Measurements from ENCODE around the gene RNASE12.
A peak's percentile ranks its signal among the peaks of the same experiment; 100 is the strongest.
"Not testable (repeated sequence)": the region's sequence is repeated elsewhere in the genome, so short reads cannot be mapped to it uniquely, and the experiment has no call there.

The RNASE12 gene

GRCh38 chr14:20578784-20579502 lies 12.2 kb downstream of the RNASE12 start:
- no peak overlapping the region for H3K9ac ChIP-seq (ENCODE audit: low read depth, low read length)
- H3K36me3 ChIP-seq (ENCODE audit: insufficient read depth, low read length), result no peaks in the 10 kb centered on the region
- no peaks in the 10 kb centered on the region for H3K9me3 ChIP-seq (ENCODE audit: control insufficient read depth, insufficient read depth, low read length)
- H3K4me1 ChIP-seq (ENCODE audit: insufficient read depth, low read length), result peaks cover 48% of the 10 kb centered on the region

- Histone ChIP-seq H3K9ac (ENCODE audit: low read depth, low read length) (no peak overlapping the region), H3K9me3 (ENCODE audit: control insufficient read depth, insufficient read depth, low read length) (no peaks in the 10 kb centered on the region), H3K4me1 (ENCODE audit: insufficient read depth, low read length) (peaks cover 42% of the 10 kb centered on the region), H3K36me3 (ENCODE audit: insufficient read depth, low read length) (no peaks in the 10 kb centered on the region)
Observed at GRCh38 chr14:20578325-20578724, 12.9 kb downstream of the RNASE12 start.

- peaks cover 19% of the 10 kb centered on the region for H3K9me3 ChIP-seq (ENCODE audit: control insufficient read depth, insufficient read depth, low read length)
- not testable (repeated sequence) for H3K36me3 ChIP-seq (ENCODE audit: insufficient read depth, low read length); H3K9ac ChIP-seq (ENCODE audit: low read depth, low read length); H3K4me1 ChIP-seq (ENCODE audit: insufficient read depth, low read length)
Observed at GRCh38 chr14:20572382-20572990, 18.7 kb downstream of the RNASE12 start.

- H3K36me3 ChIP-seq (ENCODE audit: insufficient read depth, low read length); H3K4me1 ChIP-seq (ENCODE audit: insufficient read depth, low read length); H3K9ac ChIP-seq (ENCODE audit: low read depth, low read length): not testable (repeated sequence)
- peaks cover 19% of the 10 kb centered on the region for H3K9me3 ChIP-seq (ENCODE audit: control insufficient read depth, insufficient read depth, low read length)
Observed at GRCh38 chr14:20570720-20571119, 20.5 kb downstream of the RNASE12 start.

- peaks cover 19% of the 10 kb centered on the region for H3K9me3 ChIP-seq (ENCODE audit: control insufficient read depth, insufficient read depth, low read length)
- H3K4me1 ChIP-seq (ENCODE audit: insufficient read depth, low read length); H3K36me3 ChIP-seq (ENCODE audit: insufficient read depth, low read length); H3K9ac ChIP-seq (ENCODE audit: low read depth, low read length): not testable (repeated sequence)
Observed at GRCh38 chr14:20569865-20570264, 21.3 kb downstream of the RNASE12 start.

- Histone ChIP-seq H3K9ac (ENCODE audit: low read depth, low read length) (no peak overlapping the region), H3K4me1 (ENCODE audit: insufficient read depth, low read length) (peaks cover 4% of the 10 kb centered on the region; the same call in 1 of the 2 replicates), H3K36me3 (ENCODE audit: insufficient read depth, low read length) (no peaks in the 10 kb centered on the region; the same call in 1 of the 2 replicates), H3K9me3 (ENCODE audit: control insufficient read depth, insufficient read depth, low read length) (peaks cover 19% of the 10 kb centered on the region)
Observed at GRCh38 chr14:20569066-20569465, 22.1 kb downstream of the RNASE12 start.

GRCh38 chr14:20568393-20568792 lies 22.8 kb downstream of the RNASE12 start:
- Histone ChIP-seq H3K9ac (ENCODE audit: low read depth, low read length) (no peak overlapping the region), H3K9me3 (ENCODE audit: control insufficient read depth, insufficient read depth, low read length) (peaks cover 19% of the 10 kb centered on the region), H3K36me3 (ENCODE audit: insufficient read depth, low read length) (no peaks in the 10 kb centered on the region; the same call in 1 of the 2 replicates), H3K4me1 (ENCODE audit: insufficient read depth, low read length) (peaks cover 4% of the 10 kb centered on the region; the same call in 1 of the 2 replicates)

- not testable (repeated sequence) for H3K36me3 ChIP-seq (ENCODE audit: insufficient read depth, low read length); H3K4me1 ChIP-seq (ENCODE audit: insufficient read depth, low read length); H3K9ac ChIP-seq (ENCODE audit: low read depth, low read length)
- H3K9me3 ChIP-seq (ENCODE audit: control insufficient read depth, insufficient read depth, low read length), result peaks cover 19% of the 10 kb centered on the region
Observed at GRCh38 chr14:20567199-20567598, 24.0 kb downstream of the RNASE12 start.

- Histone ChIP-seq H3K36me3 (ENCODE audit: insufficient read depth, low read length) (no peaks in the 10 kb centered on the region), H3K9me3 (ENCODE audit: control insufficient read depth, insufficient read depth, low read length) (peaks cover 17% of the 10 kb centered on the region), H3K4me1 (ENCODE audit: insufficient read depth, low read length) (0 out of 2 replicates have a peak, but pooled peaks cover 10% of the 10 kb centered on the region), H3K9ac (ENCODE audit: low read depth, low read length) (no peak overlapping the region)
Observed at GRCh38 chr14:20564501-20564997, 26.6 kb downstream of the RNASE12 start.

GRCh38 chr14:20563971-20564370 lies 27.2 kb downstream of the RNASE12 start:
- Histone ChIP-seq H3K36me3 (ENCODE audit: insufficient read depth, low read length) (no peaks in the 10 kb centered on the region), H3K9me3 (ENCODE audit: control insufficient read depth, insufficient read depth, low read length) (peaks cover 11% of the 10 kb centered on the region), H3K9ac (ENCODE audit: low read depth, low read length) (no peak overlapping the region), H3K4me1 (ENCODE audit: insufficient read depth, low read length) (peaks cover 13% of the 10 kb centered on the region)

- Histone ChIP-seq H3K36me3 (ENCODE audit: insufficient read depth, low read length) (no peaks in the 10 kb centered on the region), H3K9ac (ENCODE audit: low read depth, low read length) (peak within 1 kb of the TSS; percentile 11; the same call in 1 of the 2 replicates), H3K4me1 (ENCODE audit: insufficient read depth, low read length) (peaks cover 35% of the 10 kb centered on the region), H3K9me3 (ENCODE audit: control insufficient read depth, insufficient read depth, low read length) (no peaks in the 10 kb centered on the region)
Observed at GRCh38 chr14:20560961-20561360, 30.2 kb downstream of the RNASE12 start, which contains the start of gene RNASE9. RNASE9 (minus strand) TSS chr14:20561047.

GRCh38 chr14:20559461-20559904 lies 31.7 kb downstream of the RNASE12 start:
- Histone ChIP-seq H3K9me3 (ENCODE audit: control insufficient read depth, insufficient read depth, low read length) (no peaks in the 10 kb centered on the region), H3K36me3 (ENCODE audit: insufficient read depth, low read length) (no peaks in the 10 kb centered on the region), H3K9ac (ENCODE audit: low read depth, low read length) (peak overlapping the region; percentile 11; the same call in 1 of the 2 replicates), H3K4me1 (ENCODE audit: insufficient read depth, low read length) (peaks cover 36% of the 10 kb centered on the region)

GRCh38 chr14:20557212-20557542 lies 34.0 kb downstream of the RNASE12 start:
- H3K9ac ChIP-seq (ENCODE audit: low read depth, low read length), result no peak overlapping the region
- no peaks in the 10 kb centered on the region for H3K9me3 ChIP-seq (ENCODE audit: control insufficient read depth, insufficient read depth, low read length)
- peaks cover 36% of the 10 kb centered on the region for H3K4me1 ChIP-seq (ENCODE audit: insufficient read depth, low read length)
- H3K36me3 ChIP-seq (ENCODE audit: insufficient read depth, low read length), result no peaks in the 10 kb centered on the region

- Histone ChIP-seq H3K9me3 (ENCODE audit: control insufficient read depth, insufficient read depth, low read length) (no peaks in the 10 kb centered on the region), H3K9ac (ENCODE audit: low read depth, low read length) (no peak overlapping the region), H3K4me1 (ENCODE audit: insufficient read depth, low read length) (peaks cover 36% of the 10 kb centered on the region), H3K36me3 (ENCODE audit: insufficient read depth, low read length) (no peaks in the 10 kb centered on the region)
Observed at GRCh38 chr14:20556500-20557211, 34.5 kb downstream of the RNASE12 start.

All from ES-I3 (cell line).